SHP77 (cell line): ENCODE data around the gene KBTBD13.

Experiments used
- DNase-seq, 2 experiments: peaks; one replicate each; lab custom pipeline; 2025; lab: John Stamatoyannopoulos, UW

The KBTBD13 gene

GRCh38 chr15:65051266-65051665 is 25.3 kb upstream of the KBTBD13 start:
- DNase-seq: no peak

GRCh38 chr15:65052956-65053355 is 23.6 kb upstream of the KBTBD13 start:
- DNase-seq: no peak

GRCh38 chr15:65054333-65055200 is 22.0 kb upstream of the KBTBD13 start:
- peak; percentile 66 to 67 for DNase-seq

- no peak for DNase-seq
Observed at GRCh38 chr15:65055201-65055870, 21.2 kb upstream of the KBTBD13 start.

DNA sequence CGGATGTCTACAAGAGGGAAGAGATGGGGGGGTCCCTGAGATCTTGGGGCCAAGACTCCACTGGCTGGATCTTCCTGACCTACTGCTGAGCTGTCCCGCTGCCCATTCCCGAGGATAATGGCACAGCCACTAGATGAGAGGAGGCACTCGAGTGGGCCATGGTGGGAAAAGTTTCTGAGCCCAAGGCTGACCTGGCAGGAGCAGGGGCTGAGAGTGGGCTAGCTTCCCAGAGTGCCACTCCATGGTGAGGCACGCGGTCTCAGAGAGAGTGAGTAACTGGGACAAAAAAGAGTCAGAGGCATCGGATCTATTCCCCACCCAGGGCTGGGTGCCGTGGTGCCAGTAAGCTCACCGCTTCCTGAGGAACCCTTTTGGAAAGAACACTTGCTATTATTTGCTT is 20.4 kb upstream of the KBTBD13 start:
- DNase-seq: no peak

- no peak for DNase-seq
Observed at GRCh38 chr15:65056868-65057548, 19.5 kb upstream of the KBTBD13 start.

DNA sequence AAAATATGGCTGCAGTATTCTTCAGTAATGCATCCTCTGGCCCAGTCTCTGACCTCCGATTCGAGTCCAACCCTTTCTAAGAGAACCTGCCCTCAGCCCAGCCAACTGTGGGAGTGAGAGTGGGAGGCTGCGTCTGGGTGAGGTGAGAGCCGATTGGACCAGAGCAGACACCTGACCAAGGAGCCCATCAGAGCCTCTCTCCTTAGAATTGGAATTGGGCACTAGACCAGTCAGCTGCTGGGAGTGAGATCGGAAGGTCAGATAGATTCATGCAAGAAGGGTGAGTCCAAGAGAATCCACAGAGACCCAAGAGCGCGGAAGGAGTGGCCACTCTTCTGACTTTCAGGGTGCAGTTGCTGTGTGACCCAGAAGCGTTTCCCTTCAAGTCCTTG is 19.0 kb upstream of the KBTBD13 start:
- no peak for DNase-seq

- no peak for DNase-seq
Observed at GRCh38 chr15:65058394-65059368, 17.9 kb upstream of the KBTBD13 start.

- DNase-seq: no peak
Observed at GRCh38 chr15:65059369-65059750, 17.2 kb upstream of the KBTBD13 start.

DNA sequence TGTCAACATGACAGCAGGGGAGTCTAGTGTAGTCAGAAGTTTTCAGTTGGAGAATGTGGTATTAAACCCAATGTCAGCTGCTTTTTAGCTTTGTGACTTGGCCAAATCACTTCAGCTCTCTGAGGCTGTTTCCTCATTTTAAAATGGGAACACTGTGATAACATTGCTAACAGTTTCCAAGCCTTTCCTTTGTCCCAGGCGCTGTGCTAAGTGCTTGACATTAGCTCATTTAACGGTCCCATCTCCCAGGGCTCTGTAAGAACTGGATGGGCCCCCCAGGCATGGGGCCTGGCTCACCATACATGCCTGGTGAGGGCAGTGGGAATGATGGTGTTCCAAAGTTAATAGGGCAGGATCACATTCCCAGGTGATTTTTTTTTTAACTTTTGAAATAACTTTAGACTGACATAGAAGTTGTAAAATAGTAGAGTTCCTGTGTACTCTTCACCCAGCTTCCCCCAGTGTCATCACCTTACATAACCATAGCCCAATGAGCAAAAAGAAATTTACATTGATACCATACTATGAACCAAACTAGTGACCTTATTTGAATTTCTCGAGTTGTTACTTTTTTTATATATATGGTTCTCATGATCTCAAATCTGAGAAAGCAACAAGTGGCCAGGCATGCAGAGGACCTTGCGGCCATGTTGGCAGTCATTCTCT is 16.5 kb upstream of the KBTBD13 start:
- no peak for DNase-seq

DNA sequence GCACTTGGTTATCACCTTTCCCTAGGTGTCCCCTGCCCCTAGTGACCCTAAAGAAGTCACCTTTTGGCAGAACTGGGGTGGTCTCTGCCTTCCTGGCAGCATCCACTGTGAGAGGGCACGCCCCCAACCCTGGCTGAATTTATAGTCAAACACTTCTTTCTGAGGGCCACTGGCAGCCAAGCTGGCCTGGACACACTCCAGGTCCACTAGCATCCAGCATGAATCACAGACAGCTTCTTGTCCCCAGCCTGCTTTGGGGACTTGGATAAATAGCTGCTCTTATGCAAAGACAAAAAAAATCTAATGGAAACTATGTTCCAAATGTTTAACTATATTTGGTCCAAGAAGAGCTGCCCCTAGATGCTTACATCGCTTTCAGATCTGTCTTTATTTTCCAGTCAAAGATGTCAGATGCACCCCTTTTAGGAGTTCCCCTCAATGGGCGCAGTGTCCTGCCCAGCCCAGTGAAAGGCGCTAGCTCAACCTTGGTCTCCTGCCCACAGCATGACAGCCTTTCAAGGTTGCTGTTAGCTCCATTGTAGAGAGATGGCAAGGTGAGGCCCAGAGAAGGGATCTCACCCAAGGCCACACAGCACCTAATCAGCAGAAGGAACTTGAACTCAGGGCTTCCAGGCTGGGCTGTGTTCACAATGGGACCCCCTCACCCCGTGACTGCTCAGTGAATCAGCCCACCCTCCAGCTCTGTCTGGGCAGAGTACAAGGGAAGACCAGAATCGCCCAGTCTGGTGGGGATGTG is 15.7 kb upstream of the KBTBD13 start:
- no peak for DNase-seq

DNA sequence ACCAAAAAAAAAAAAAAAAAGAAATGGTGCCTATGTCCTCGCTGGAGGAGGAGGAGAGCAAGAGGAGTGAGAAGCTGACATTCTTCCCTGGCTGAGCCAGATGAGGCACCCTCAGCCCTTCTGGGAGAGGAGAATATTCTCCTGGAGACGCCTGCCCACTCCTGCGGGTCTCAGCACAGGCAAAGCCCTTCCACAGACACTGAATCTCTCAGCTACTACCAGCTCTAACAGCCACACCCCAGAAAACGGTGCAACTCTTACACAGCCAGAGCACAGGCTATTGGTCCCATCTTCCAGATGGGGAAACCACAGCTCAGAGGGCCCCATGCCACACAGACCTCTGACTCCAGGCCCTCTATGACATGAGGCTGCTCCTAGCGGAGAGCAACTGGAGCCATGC is 14.5 kb upstream of the KBTBD13 start:
- no peak for DNase-seq

DNA sequence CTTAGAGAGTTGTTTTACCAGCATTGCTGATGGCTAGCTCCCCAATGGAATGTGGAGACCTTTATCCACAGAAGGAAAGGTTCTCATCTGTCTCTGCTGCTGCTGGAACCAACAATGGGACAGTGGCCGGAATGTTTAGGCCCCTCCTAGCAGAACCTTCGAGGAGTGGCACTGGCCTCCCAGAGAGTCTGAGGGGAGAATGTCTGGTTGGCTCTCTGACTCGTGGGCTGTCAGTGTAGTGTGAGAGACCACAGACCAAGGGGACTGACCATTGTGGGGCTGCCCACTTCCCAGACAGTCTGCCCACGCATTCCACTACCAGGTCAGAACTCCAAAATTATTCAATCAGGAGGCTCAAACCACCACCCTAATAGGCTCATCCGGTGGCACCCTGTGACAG is 13.8 kb upstream of the KBTBD13 start:
- DNase-seq: no peak

DNA sequence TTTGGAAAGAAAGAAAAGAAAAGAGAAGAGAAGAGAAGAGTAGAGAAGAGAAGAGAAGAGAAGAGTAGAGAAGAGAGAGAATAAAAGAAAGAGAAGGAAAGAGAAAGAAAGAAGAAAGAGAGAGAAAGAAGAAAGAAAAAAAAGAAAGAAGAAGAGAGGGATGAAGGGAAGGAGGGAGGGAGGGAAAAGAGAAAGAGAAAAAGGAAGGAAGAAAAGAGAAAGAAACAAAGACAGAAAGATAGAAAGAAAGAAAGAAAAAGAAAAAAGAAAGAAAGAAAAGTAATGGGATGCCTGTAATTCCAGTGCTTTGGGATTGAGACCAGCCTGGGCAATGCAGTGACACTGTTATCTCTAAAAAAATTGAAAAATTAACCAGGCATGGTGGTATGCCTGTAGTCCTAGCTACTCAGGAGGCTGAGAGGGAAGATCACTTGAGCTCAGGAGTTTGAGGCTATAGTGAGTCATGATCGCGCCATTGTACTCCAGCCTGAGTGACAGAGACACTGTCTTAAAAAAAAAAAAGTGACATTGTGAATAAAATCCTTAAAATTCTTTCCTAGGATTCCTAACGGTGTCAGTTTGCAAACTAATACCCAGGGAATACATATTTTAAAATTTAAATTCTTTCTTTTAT is 10.4 kb upstream of the KBTBD13 start:
- DNase-seq: no peak

DNA sequence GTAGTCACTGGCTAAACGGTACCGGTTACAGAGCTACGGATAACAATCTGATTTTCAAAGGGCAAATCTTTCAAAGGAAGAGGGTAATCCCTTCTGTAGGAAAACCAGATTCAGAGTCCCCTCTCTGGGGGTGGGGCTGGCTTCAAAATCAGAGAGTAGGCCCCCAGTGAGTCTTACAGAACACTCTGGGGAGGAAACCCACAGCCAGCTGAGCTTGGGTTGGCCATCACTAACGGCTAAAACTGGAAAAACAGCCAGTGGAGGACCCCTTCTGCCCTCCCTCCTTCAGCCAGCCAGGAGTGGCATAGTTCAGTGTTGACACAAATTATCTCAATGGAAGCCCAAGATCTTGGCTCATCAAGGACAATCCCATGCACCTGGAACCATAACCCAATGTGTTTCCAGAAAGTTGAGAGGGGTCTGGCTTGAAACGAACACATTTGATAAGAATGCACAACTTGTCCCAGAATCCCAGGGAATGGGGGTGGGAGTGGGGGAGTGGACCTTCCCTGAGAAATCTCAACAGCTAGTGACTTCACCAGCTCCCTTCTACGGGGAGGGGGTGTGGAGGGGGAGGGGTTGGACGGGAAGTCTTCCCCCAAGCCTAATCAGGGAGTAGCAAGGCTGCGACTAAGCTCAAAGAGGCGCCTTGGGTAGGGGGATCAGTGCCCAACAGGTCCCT is 9.8 kb upstream of the KBTBD13 start:
- DNase-seq: no peak

- DNase-seq: no peak
Observed at GRCh38 chr15:65067317-65067644, 9.3 kb upstream of the KBTBD13 start.

- DNase-seq: no peak
Observed at GRCh38 chr15:65067645-65068402, 8.7 kb upstream of the KBTBD13 start, which contains the start of gene RASL12. Gene RASL12, minus strand, starts transcription at chr15:65067991. Its CDS starts 156 bp downstream, at chr15:65067835.

DNA sequence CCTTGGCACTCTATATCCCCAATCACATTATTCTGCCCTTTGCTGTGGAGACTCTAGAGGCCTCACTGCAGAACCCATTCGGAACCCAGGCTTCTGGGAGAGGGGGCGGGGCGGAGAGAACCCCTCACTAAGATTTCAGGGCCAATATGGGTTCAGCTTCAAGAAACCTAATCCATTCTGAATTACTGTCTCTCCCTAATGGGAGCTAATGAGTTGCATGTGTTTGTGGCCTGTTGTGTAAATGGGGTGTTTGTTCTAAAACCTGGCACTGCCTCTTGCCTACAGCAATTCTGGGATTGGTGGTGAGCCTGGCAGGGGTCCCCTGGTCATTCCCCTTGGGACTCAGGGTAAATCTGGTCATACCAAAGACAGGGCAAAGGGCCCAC is 8.2 kb upstream of the KBTBD13 start:
- no peak for DNase-seq

DNA sequence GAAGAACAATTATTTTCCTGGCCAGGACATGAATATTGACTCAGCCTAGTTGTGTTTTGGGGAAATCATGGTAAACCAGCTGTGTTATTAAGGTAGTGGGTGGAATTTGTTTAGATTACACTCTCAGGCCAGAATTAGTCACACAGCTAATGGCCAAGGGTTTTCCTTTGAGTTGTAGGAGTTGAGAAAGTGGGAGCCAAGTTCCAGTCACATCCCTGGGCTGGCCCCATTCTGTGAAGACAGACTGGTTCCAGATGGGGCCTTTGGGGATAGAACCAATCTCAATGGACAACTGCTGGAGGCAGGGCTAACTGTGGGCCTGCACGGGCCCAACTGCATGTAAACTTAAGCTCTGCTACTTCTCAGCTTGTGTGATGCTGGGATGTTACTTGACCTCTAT is 7.4 kb upstream of the KBTBD13 start:
- no peak for DNase-seq
